Lower leg skin (tissue), 3 donors: ENCODE measurements around the gene GRIK2.

Source experiments
- POLR2A ChIP-seq, 2 donors: fragments of 450-650 bp; IDR thresholded peaks; one replicate each; pipeline ENCODE4 v1.6.1; 2016 to 2017; ENCODE audit warnings: antibody characterized with exemption in 2 of 2, mild to moderate bottlenecking in 1 of 2, moderate library complexity in 1 of 2
- TF ChIP-seq, protein P1 (sequence below), 3 donors: fragments of 450-650 bp; IDR thresholded peaks; one replicate each; pipeline ENCODE4 v1.5.1; 2016; ENCODE audit warnings: antibody characterized with exemption in 3 of 3, mild to moderate bottlenecking in 3 of 3, moderate library complexity in 2 of 3

DNA sequence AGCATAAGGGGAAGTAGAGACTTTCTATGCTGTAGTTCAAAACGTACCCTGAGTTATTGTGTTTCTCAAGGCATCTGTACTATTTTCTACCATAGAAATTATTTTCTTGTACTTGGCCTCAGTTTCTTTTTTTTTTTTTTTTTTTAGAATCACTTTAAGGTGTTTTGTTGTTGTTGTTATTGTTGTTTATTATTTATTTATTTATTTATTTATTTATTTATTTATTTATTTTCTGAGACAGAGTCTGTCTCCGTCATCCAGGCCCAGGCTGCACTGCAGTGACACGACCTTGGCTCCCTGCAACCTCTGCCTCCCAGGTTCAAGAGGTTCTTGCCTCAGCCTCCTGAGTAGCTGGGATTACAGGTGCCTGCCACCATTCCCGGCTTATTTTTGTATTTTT, 179.1 kb downstream of the GRIK2 start:
- TF ChIP-seq, protein P1, sequence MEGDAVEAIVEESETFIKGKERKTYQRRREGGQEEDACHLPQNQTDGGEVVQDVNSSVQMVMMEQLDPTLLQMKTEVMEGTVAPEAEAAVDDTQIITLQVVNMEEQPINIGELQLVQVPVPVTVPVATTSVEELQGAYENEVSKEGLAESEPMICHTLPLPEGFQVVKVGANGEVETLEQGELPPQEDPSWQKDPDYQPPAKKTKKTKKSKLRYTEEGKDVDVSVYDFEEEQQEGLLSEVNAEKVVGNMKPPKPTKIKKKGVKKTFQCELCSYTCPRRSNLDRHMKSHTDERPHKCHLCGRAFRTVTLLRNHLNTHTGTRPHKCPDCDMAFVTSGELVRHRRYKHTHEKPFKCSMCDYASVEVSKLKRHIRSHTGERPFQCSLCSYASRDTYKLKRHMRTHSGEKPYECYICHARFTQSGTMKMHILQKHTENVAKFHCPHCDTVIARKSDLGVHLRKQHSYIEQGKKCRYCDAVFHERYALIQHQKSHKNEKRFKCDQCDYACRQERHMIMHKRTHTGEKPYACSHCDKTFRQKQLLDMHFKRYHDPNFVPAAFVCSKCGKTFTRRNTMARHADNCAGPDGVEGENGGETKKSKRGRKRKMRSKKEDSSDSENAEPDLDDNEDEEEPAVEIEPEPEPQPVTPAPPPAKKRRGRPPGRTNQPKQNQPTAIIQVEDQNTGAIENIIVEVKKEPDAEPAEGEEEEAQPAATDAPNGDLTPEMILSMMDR (IDR thresholded peaks at IDR 0.05): no peak
- no peak for TF ChIP-seq POLR2A (IDR thresholded peaks at IDR 0.05)
